Measurements from ENCODE around the gene DGAT2L6.

DGAT2L6 gene

GRCh38 chrX:70166601-70167590, 10.4 kb upstream of the DGAT2L6 start:
- TF ChIP-seq POLR2AphosphoS5 (IDR thresholded peaks at IDR 0.05; ENCODE audit: low read depth, low read length) (no peak), SIN3A (IDR thresholded peaks at IDR 0.05; ENCODE audit: borderline replicate concordance, insufficient read depth, low read length) (no peak), TAF1 (IDR thresholded peaks at IDR 0.05; ENCODE audit: borderline replicate concordance, insufficient read depth, low read length) (no peak), FOXP2 (optimal IDR thresholded peaks at IDR 0.05; ENCODE audit: borderline replicate concordance, extremely low read depth, extremely low read length, insufficient read depth) (no peak), REST (IDR thresholded peaks at IDR 0.05; ENCODE audit: insufficient read depth in 1 of 2, low read depth in 2 of 2, low read length in 2 of 2) (no peak)

- no peak for TF ChIP-seq TAF1 (IDR thresholded peaks at IDR 0.05; ENCODE audit: borderline replicate concordance, insufficient read depth, low read length)
- no peak for TF ChIP-seq SIN3A (IDR thresholded peaks at IDR 0.05; ENCODE audit: borderline replicate concordance, insufficient read depth, low read length)
- no peak for TF ChIP-seq FOXP2 (optimal IDR thresholded peaks at IDR 0.05; ENCODE audit: borderline replicate concordance, extremely low read depth, extremely low read length, insufficient read depth)
- TF ChIP-seq REST (IDR thresholded peaks at IDR 0.05; ENCODE audit: insufficient read depth in 1 of 2, low read depth in 2 of 2, low read length in 2 of 2): no peak
- no peak for TF ChIP-seq POLR2AphosphoS5 (IDR thresholded peaks at IDR 0.05; ENCODE audit: low read depth, low read length)
Measured at GRCh38 chrX:70168238-70169188, 8.8 kb upstream of the DGAT2L6 start.

- no peak for TF ChIP-seq SIN3A (IDR thresholded peaks at IDR 0.05; ENCODE audit: borderline replicate concordance, insufficient read depth, low read length)
- no peak for TF ChIP-seq POLR2AphosphoS5 (IDR thresholded peaks at IDR 0.05; ENCODE audit: low read depth, low read length)
- TF ChIP-seq FOXP2 (optimal IDR thresholded peaks at IDR 0.05; ENCODE audit: borderline replicate concordance, extremely low read depth, extremely low read length, insufficient read depth): no peak
- TF ChIP-seq TAF1 (IDR thresholded peaks at IDR 0.05; ENCODE audit: borderline replicate concordance, insufficient read depth, low read length): no peak
- TF ChIP-seq REST (IDR thresholded peaks at IDR 0.05; ENCODE audit: insufficient read depth in 1 of 2, low read depth in 2 of 2, low read length in 2 of 2): no peak
Measured at GRCh38 chrX:70169281-70169680, 8.0 kb upstream of the DGAT2L6 start.

- TF ChIP-seq TAF1 (IDR thresholded peaks at IDR 0.05; ENCODE audit: borderline replicate concordance, insufficient read depth, low read length) (no peak), FOXP2 (optimal IDR thresholded peaks at IDR 0.05; ENCODE audit: borderline replicate concordance, extremely low read depth, extremely low read length, insufficient read depth) (no peak), POLR2AphosphoS5 (IDR thresholded peaks at IDR 0.05; ENCODE audit: low read depth, low read length) (no peak), REST (IDR thresholded peaks at IDR 0.05; ENCODE audit: insufficient read depth in 1 of 2, low read depth in 2 of 2, low read length in 2 of 2) (no peak)
Measured at GRCh38 chrX:70171624-70172023, 5.7 kb upstream of the DGAT2L6 start.

Measured in PFSK-1 (cell line).